Measurements from ENCODE around the gene HS6ST1. TPM values are rescaled to one million over a fixed set of nuclear protein-coding genes. Genes with fewer than 3 reads are reported as not detected.

HS6ST1 gene, protein sequence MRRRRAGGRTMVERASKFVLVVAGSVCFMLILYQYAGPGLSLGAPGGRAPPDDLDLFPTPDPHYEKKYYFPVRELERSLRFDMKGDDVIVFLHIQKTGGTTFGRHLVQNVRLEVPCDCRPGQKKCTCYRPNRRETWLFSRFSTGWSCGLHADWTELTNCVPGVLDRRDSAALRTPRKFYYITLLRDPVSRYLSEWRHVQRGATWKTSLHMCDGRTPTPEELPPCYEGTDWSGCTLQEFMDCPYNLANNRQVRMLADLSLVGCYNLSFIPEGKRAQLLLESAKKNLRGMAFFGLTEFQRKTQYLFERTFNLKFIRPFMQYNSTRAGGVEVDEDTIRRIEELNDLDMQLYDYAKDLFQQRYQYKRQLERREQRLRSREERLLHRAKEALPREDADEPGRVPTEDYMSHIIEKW
- polyA plus RNA-seq (ENCODE audit: insufficient read length) = 25.5 TPM

DNA sequence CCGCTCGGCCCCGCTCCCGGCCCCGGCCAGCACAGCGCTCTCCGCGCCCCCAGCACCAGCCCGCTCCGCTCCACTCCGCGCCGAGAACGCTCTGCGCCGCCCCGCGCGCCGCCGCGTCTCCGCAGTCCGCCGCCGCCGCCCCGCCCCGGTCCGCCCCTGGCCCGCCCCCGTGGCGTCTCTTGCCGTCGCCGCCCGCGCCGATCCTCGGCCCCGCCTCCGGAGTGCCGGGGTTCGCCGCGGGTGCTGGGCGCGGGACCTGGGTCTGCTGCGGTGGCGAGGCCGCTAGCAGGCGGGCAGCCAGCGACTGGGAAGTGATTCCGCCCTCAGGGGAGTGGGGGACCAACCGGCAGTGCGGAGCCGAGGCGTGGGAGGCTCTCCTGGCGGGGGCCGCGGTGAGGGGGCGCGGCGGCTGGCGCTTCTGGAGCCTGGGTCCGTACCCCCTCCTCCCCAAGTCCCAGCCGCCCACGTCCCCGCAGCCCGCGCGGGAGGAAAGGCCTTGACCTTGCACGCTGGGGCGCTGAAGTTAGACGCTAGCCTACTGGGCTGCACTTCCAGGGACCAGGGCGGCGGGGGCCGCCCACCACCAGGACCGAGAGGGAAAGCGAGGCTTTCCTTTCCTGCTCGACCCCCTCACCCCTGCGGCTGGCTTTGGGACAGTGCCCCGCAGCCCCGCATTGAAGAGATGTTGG is at the start of gene HS6ST1:
Gene HS6ST1 (minus strand): TSS at position 93 of the 689 bp plus-strand sequence. CDS start 305 bp downstream, outside the sequence.
- peak; percentile 50 for DNase-seq (ENCODE audit: low read depth)

DNA sequence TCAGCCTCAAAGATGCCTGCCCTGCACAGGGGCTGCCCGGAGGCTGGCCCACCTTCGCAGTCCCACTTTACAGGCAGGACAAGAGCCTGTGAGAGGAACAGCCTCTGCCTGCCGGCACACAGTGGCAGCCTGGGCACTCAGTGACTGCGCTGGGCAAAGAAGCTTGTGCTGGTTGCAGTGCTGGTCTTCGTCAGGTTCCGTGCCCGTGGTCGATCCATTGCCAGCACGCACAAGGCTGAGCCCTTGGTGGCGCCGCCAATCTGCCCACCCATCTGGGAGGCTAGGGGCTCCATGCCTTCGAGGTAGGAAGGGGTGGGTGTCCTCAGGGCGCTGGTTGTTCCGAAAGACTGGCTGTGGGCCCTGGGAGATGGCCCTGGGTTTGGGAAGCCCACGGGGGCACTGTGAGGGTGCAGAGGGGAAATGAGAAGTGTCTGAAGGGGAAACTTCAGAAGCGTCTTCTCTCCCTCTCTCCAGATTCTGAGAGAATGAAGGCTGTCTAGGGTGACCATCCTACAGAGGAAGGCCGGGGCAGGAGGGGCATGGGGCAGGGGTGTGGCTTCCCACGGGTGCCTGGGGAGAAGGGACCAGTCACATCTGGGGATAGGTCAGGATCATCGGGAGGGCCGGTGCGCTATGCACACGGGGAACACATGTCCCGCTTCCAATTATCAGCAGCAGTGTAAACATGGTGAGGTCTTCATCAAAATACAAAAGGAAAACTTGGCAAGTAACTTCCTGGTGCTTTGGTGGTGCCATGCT is 49.1 kb upstream of the HS6ST1 start:
- DNase-seq (ENCODE audit: low read depth) = no peak

DNA sequence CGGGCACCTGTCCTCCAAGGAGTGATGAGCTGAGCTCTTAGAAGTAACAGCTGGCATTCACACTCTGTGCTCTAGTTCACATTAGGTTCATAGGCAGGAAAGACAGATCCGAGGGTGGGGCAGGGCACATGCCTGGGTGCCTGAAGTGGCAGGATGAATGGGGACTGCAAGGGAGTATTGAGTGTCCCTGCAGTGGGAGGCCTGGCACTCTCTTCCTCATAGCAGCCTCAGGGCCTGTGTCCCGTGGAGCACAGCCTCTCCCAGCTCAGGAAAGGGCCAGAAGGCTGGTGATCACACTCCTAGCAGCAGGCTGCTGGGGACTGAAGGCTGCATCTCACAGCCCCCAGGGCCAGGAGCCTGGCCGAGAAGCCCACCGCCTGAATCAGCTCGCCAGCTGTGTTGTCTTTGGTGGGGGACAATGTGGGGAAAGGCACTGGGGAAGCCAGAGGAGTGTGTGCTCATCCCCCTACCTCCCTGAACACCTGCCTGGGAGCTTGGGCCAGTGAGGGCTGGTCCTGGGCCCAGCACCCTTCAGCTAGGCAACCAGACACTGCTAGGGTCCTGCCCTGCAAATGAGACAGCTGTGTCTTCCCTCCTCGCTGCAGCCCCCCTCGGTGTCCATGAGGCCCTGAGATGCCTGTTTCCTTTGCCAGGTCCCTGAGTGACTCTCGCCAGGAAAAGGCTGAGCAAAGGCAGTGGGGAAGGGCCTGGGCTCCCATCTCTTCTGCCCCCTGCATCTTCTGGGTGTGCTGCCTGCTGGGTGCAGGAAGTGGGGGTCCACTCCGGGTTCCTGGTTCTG is 48.2 kb upstream of the HS6ST1 start:
- DNase-seq (ENCODE audit: low read depth) = no peak

DNA sequence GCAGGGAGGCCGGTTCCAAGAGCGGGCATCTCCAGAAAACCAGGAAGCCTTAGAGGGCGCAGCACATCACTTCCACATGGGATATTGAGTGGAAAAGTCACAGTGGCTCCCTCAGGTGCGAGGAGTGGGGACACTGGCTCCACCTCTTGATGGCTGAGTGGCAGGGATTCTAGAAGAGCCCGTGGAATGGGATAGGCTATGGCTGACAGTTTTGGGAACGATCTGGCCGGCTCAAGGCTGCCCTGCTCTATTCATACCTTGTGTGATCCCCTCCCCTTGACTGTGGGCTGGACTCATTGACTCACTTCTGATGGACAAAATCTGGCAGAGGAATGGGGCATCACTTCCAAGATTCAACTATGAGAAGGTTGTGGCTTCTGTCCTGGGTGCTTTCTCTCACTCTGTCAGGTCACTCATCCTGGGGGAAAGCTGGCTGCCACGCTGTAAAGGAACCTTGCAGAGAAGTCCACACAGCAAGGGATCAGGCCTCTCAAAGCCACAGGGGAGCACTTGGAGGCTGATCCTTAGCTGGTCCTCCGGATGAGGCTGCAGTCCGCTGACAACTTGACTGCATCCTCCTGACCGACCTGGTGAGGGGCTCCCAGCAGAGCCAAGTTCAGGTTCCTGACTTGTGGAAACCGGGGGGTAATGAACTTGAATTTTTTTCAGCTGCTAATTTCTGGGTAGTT is 46.7 kb upstream of the HS6ST1 start:
- DNase-seq (ENCODE audit: low read depth) = no peak

DNA sequence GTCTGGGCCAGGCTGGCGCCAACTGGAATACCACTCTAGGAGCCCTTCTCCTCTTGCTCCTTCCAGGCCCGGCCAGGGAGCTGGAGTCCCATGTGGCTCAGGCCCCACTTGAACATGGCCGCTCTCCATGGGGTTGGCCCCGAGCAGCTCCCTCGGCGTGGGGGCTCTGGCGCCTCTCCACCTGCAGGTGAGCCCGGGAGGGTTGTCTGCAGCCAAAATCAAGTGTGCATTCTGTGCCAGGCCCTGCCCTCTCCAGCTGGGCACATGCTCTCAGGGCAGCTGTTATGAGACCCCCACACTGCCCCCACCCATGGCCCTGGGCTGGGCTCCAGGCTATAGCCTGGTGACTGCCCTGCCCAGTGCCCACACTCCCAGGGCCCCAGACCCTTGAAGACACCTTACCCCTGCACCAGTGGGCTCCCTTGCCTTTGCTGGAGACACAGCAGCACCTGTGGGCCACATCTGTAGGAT is 45.8 kb upstream of the HS6ST1 start:
- DNase-seq (ENCODE audit: low read depth) = no peak

DNA sequence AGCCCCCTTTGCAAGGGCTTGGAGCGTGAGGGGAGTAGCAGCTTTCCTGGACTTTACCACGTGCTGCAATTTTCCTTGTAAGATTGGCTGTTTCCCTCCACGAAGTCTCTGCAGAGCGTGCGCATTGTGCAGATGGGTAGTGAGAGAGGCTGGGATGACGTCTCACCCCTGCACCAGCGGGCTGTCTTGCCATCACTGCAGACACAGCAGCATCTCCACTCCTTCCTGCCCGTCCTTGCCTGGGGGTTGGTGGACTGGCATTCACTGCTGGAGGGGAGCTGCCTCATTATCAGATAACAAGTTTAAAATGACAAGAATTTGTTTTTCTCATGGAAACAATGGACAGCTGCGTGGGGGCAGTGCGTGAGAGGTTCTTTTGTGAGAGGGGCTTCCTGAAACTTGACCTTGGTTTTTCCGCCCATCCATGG is 45.3 kb upstream of the HS6ST1 start:
- no peak for DNase-seq (ENCODE audit: low read depth)

DNA sequence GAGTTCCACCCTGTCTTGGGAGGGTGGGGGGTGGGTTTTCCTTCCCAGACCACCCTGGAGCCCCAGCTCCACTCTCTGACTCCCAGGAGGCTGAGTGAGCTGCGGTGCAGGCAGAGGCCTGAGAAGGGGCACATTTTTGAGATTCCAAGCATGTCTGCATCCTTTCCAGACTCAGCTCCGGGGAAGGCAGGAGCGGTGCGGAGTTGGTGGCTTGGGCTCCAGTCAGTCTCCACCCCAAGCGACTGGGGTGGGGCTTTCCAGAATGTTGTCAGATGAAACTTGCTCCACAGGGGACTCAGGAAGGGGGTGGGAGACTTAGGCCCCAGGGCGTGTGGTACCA is 44.2 kb upstream of the HS6ST1 start:
- no peak for DNase-seq (ENCODE audit: low read depth)

DNA sequence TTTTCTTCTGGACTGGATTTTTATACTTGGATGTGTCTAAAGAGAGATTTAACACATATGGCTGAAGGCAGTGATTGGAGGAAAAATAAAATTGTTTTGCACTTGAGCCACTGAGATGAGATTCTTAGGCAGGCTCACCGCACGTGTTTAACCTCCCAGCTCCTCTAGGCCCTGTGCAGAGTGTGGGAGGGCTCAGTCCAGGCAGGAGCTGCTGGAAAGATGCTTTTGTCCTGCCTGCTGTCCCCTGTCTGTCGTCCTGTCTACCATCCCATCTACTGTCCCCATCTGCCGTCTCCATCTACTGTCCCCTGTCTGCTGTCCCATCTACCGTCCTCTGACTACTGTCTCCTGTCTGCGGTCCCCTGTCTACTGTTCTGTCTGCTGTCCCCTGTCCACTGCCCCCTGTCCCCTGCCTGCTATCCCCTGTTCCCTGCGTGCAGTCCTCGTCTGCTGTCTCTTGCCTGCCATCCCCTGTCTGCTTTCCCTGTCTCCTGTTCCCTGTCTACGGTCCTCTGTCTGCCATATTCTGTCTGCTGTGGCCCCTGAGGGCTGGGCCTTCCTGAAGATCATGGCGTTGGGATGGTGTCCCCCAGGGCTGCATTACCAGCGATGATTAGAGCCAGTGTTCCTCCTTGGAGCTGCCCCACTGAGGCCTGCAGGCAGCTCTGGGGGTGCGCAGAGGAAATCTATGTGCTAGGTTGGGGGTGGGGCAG is 43.7 kb upstream of the HS6ST1 start:
- no peak for DNase-seq (ENCODE audit: low read depth)

DNA sequence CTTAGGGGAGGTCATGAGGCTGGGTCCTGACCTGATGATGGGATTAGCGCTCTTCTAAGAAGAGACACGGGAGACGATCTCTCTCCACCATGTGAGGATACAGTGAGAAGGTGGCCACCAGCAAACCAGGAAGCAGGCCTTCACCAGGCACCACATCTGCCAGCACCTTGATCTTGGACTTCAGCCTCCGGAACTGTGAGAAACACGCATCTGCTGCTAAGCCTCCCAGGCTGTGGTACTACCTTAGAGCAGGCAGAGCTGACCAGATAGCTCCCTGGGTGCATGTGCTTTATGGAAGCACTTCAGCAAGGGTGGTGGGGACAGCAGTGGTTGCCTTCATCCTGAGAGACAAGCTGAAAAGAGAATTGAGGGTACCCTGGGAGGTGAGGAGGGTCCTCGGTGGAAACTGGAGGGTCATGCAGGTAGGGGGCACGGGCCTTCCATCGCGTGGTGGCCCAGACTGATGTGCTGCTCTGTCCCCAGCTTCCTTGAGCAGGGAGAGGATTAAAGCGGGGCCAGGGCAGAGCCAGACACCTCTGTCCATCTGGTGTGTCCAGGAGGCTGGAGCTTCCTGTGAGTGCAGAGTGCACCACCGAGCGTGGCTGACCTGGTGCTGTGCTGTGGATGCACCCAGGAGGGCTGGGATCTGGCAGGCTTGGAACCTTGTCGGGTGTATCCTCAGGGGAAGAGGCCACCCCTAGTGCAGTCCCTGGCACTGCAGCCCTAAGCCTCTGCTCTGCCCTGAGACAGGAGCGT is 42.9 kb upstream of the HS6ST1 start:
- no peak for DNase-seq (ENCODE audit: low read depth)

DNA sequence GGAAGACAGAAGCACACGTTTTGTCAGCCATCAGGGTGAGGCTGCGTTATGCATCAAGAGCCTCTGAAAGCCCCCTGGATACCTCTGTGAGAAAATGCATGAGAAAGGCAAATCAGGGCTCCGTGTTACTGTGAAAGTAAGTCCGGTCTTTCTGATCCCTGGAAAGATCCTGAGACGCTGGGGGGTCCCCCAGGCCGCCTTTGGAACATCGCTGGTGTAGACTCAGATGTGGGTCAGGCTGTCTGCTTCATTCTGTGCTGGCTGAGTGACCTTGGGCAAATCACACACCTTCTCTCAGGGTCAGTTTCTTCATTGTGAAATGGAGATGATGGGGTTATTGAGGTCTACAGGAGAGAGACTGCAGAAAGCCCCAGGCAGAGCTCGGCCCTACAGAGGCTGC is 42.0 kb upstream of the HS6ST1 start:
- no peak for DNase-seq (ENCODE audit: low read depth)

DNA sequence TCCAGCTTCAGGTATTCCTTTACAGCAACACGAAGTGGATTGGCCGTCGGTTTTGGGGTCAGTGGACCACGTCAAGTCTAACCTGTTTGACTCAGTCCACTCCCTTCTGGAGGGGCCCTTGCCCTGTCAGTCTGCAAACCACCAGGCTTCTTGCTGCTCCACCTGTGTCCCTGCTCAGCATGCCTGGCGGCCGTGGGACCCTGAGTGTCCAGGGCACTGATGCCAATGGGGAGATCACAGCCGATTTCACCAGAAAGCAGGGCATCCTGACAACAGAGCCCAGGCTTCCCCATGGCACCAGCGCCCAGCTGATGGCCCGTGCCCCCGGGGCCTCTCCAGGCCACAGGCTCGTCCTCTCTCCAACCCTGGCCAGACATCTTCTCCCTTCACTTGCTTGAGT is 41.2 kb upstream of the HS6ST1 start:
- DNase-seq (ENCODE audit: low read depth) = no peak

DNA sequence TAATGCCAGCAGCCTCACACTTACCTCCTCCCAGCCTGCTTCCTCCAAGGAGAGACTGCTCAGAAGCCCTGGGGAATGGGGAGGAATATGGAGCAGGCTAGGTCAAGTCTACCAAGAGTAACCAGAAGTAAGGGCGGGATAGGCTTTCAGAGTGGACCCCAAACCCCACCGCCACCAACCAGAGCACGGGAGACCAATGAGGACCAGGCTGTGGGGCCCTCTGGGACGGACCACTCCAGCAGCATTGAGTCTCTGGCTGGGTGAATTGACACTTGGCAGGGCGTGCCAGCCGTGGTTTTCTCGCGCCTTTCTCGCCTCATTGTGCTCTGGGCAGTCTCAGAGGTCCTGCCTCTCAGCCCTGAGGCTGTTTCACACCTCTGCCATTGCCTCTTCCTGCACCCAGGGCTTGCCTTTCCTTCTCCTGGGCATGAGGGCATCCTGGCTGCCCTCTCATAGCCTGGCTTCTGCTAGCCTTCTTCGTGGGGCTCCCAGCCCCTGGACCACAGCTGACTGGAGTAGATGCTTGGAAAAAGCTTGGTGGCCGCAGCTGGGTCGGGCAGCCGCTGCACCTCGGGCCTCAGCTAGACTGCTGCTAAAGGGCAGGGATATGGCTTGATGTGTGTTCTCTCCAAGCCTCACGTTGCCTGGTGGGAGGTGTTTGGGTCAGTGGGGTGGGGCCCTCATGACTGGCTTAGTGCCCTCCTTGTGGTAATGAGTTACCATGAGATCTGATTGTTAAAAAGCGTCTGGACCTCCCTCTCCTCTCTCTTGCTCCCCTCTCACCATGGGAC is 40.5 kb upstream of the HS6ST1 start:
- DNase-seq (ENCODE audit: low read depth) = no peak

DNA sequence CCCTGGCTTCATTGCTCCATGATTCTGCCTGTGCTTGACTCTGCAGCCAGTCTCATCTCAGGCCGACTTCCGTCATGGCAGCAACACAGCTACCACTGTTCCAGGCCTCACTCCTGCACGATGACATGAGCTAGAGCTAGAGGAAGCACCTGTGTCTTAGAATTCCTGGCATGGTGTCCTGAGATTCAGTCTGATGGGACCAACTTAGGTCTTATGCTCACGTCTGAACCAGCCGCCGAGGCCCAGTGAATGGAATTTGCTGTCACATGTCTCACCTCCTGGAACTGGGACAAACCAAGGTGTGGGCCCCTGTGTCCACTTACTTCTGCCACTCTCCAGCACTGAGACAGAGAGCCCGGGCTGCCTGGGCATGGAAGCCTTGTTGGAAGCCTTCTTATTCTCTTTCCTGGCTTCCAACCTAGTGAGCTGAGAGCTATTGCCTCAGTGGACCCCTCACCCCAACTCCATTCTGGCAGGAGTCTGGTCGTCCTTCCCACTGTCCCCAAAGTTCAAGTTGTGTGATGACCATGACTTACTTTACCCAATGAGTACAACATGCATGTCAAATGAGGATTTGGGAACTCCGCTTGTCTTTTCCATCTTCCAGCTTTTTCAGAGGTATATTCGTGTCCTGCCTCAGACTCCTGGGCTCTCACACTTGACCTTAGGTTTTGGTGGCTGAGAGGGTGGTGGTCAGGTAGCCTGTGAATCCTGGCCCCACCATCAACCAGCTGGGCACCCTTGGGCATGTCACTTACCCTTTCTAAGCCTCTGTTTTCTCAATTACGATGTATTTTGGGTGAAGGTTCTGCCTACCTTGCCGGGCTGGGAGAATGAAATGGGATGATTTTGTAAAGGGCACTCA is 39.1 kb upstream of the HS6ST1 start:
- DNase-seq (ENCODE audit: low read depth) = no peak

DNA sequence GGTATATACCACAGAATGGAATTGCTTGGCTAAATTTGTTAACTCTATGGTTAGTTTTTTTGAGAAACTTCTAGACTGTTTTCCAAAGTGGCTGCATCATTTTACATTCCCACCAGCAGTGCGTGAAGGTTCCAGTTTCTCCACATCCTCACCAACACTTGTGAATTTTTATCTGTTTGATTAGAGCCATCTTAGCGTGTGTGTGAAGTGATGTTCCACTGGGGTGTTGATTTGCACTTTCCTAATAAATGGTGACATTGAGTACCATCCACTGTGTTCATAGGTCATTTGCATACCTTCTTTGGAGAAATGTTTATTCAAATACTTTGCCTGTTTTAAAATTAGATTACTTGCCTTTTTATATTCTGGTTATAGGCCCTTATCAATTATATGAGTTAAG is 37.5 kb upstream of the HS6ST1 start:
- no peak for DNase-seq (ENCODE audit: low read depth)

DNA sequence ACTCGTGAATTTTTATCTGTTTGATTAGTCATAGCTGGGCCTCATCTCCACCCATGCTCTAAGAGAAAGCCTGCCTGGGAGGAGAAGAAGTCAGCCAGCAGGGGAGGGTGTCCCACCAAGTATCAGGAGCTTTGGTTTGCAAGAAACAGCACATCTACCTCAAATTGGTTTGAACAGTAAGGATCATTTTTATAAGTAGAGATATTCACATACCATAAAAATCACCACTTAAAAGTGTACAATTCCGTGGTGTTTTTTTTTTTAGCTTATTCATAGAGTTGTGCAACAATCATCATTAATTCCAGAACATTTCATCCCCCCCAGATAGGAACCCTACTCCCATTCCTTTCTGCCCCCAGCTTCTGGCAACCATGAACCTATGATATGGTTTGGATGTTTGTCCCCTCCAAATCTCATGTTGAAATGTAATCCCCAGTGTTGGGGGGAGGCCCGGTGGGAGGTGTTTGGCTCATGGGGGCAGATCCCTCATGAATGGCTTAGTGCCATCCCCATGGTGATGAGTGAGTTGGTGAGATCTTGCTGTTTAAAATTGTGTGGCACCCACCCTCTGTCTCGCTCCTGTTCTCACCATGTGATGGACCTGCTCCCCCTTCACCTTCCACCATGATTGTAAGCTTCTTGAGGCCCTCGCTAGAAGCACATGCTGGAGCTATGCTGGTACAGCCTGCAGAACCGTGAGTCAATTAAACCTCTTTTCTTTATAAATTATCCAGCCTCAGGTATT is 36.2 kb upstream of the HS6ST1 start:
- DNase-seq (ENCODE audit: low read depth) = no peak

DNA sequence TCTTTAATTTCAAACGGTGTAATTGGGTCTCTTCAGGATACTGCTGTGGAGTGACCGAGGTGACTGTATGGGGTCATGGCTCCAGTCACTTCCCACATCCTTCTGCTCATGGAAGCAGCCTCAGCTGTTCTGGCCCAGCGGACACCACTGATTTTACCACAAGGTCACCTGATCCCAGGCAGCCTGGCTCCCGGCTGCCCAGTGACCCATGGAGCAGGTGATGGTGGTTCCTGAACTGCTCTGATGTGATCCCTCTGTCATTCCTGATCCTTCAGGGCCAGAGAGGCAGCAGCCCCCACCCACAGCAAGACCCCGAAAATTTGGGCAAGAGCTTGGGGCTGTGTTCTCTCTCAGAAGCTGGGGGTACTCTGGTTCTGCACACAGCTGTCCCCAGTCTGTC is 35.5 kb upstream of the HS6ST1 start:
- DNase-seq (ENCODE audit: low read depth) = no peak

DNA sequence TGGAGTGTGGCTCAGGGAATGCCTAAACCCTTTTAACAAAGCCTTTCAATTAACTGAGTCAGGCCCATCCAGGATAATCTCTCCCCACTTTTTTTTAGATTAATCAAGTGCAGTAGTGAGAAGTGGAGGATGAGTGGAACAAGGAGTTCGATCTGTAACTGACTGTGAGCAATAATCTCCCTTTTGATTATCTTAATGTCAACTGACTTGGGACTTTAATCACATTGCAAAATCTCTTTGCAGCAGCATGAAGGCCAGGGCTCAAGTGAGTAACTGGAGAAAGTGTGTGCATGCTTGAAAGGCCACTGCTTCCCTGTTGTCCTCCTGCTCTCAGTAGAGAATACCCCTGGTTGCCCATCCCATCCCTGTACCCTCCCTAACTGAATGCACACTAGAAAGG is 32.1 kb upstream of the HS6ST1 start:
- no peak for DNase-seq (ENCODE audit: low read depth)
